Type B pancreatic cell (in vitro differentiated cells): ENCODE results near the gene ANK2. TPM values are rescaled to one million over a fixed set of nuclear protein-coding genes. Genes with fewer than 3 reads are reported as not detected.

Experiments
- DNase-seq: peaks from one replicate; pipeline ENCODE4 v3.0.0; 2021; ENCODE audit warnings: mixed read lengths; ENCODE audit not compliant: unreplicated experiment; ENCODE audit errors: extremely low spot score
- H3K27ac Mint-ChIP-seq: 2 replicates; pipeline ENCODE4 v1.8.0; 2021; ENCODE audit warnings: mild to moderate bottlenecking, mixed read lengths
- H3K27me3 Mint-ChIP-seq: 2 replicates; pipeline ENCODE4 v1.8.0; 2021; ENCODE audit warnings: mixed read lengths
- H3K36me3 Mint-ChIP-seq: 2 replicates; pipeline ENCODE4 v1.8.0; 2021; ENCODE audit warnings: mixed read lengths
- H3K4me1 Mint-ChIP-seq: one replicate; pipeline ENCODE4 v1.8.0; 2021; ENCODE audit warnings: mixed read lengths; ENCODE audit not compliant: unreplicated experiment
- H3K4me3 Mint-ChIP-seq: 2 replicates; pipeline ENCODE4 v1.8.0; 2021; ENCODE audit warnings: mild to moderate bottlenecking, mixed read lengths
- H3K9me3 Mint-ChIP-seq: 2 replicates; pipeline ENCODE4 v1.8.0; 2021; ENCODE audit warnings: mixed read lengths
- total RNA-seq: library from RNA; stranded (reverse); gene quantifications from 2 replicates; pipeline ENCODE4 v1.2.1, GENCODE V29; 2021; ENCODE audit warnings: low replicate concordance
- TF ChIP-seq, protein P1 (sequence below): fragments of 200-600 bp; sonication (generic); conservative IDR thresholded peaks from 2 replicates; pipeline ENCODE4 v1.5.0; 2021; ENCODE audit warnings: antibody characterized with exemption, mild to moderate bottlenecking

The ANK2 gene
- total RNA-seq, 1 donor from 2014 or later, result 27.7 TPM

DNA sequence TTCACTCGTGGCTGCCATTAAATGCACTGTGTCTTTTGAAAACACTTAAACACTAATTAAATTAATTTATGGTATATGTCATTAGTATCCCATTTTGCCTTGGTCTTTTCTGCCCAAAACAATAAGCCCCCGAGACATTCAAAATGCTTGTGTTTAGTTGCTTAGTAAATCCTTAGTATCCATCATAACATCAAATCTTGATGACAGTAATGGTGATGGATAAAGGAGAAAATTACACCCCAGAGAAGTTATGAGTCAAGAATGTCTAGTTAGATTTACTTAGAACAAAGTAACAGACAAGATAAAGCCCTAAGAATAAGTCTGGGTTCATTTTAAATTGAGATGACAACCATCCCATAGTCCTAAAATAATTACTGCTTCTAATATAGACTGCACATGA is 21.3 kb downstream of the ANK2 start:
- no peaks in the 10 kb centered on the region for H3K9me3 Mint-ChIP-seq
- DNase-seq, result no peak
- H3K4me3 Mint-ChIP-seq, result no peak overlapping the region
- H3K4me1 Mint-ChIP-seq, result peaks cover 8% of the 10 kb centered on the region
- no peaks in the 10 kb centered on the region for H3K36me3 Mint-ChIP-seq
- TF ChIP-seq, protein P1, sequence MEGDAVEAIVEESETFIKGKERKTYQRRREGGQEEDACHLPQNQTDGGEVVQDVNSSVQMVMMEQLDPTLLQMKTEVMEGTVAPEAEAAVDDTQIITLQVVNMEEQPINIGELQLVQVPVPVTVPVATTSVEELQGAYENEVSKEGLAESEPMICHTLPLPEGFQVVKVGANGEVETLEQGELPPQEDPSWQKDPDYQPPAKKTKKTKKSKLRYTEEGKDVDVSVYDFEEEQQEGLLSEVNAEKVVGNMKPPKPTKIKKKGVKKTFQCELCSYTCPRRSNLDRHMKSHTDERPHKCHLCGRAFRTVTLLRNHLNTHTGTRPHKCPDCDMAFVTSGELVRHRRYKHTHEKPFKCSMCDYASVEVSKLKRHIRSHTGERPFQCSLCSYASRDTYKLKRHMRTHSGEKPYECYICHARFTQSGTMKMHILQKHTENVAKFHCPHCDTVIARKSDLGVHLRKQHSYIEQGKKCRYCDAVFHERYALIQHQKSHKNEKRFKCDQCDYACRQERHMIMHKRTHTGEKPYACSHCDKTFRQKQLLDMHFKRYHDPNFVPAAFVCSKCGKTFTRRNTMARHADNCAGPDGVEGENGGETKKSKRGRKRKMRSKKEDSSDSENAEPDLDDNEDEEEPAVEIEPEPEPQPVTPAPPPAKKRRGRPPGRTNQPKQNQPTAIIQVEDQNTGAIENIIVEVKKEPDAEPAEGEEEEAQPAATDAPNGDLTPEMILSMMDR, result no peak
- peaks cover 66% of the 10 kb centered on the region for H3K27me3 Mint-ChIP-seq
- no peak overlapping the region for H3K27ac Mint-ChIP-seq

- Mint-ChIP-seq H3K4me1 (peaks cover 8% of the 10 kb centered on the region), H3K27ac (no peak overlapping the region), H3K4me3 (no peak overlapping the region), H3K9me3 (no peaks in the 10 kb centered on the region), H3K27me3 (peaks cover 67% of the 10 kb centered on the region), H3K36me3 (no peaks in the 10 kb centered on the region)
- no peak for DNase-seq
- TF ChIP-seq, protein P1, result no peak
Measured at GRCh38 chr4:113071274-113071673, 21.8 kb downstream of the ANK2 start.

GRCh38 chr4:113071805-113072204 is 22.4 kb downstream of the ANK2 start:
- H3K9me3 Mint-ChIP-seq, result no peaks in the 10 kb centered on the region
- peaks cover 62% of the 10 kb centered on the region for H3K27me3 Mint-ChIP-seq
- H3K36me3 Mint-ChIP-seq, result no peaks in the 10 kb centered on the region
- TF ChIP-seq, protein P1, result no peak
- peaks cover 8% of the 10 kb centered on the region for H3K4me1 Mint-ChIP-seq
- no peak for DNase-seq
- no peak overlapping the region for H3K27ac Mint-ChIP-seq
- H3K4me3 Mint-ChIP-seq, result no peak overlapping the region

GRCh38 chr4:113073451-113074005 is 24.1 kb downstream of the ANK2 start:
- no peak overlapping the region for H3K4me3 Mint-ChIP-seq
- H3K27me3 Mint-ChIP-seq, result peaks cover 47% of the 10 kb centered on the region
- no peak overlapping the region for H3K27ac Mint-ChIP-seq
- no peaks in the 10 kb centered on the region for H3K9me3 Mint-ChIP-seq
- no peaks in the 10 kb centered on the region for H3K36me3 Mint-ChIP-seq
- TF ChIP-seq, protein P1, result no peak
- peaks cover 14% of the 10 kb centered on the region for H3K4me1 Mint-ChIP-seq
- no peak for DNase-seq

DNA sequence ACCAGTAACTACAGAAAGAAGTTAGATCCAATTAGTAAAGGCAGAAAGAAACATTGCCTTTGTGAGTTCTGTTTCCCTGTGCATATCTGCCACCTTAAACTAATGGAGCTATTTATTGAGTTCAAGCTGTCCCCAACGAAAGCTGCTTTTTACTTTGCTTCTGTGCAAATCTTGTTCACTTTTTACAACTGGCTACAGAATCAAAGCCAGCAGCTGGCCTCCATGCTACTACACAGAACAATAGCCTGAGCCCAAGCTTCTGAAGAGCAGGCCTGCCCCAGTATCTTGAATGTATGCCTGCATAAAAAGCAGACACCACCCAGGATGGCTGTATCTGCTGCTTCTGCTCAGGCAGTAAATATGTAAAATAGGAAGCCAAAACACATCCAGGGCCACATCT is 28.1 kb downstream of the ANK2 start:
- Mint-ChIP-seq H3K4me3 (no peak overlapping the region), H3K9me3 (no peaks in the 10 kb centered on the region), H3K27me3 (peaks cover 11% of the 10 kb centered on the region), H3K27ac (no peak overlapping the region), H3K4me1 (peaks cover 9% of the 10 kb centered on the region), H3K36me3 (no peaks in the 10 kb centered on the region)
- DNase-seq, result no peak
- TF ChIP-seq, protein P1, result no peak

- Mint-ChIP-seq H3K4me3 (no peak overlapping the region), H3K27me3 (peaks cover 11% of the 10 kb centered on the region), H3K9me3 (no peaks in the 10 kb centered on the region), H3K27ac (no peak overlapping the region), H3K4me1 (peaks cover 9% of the 10 kb centered on the region), H3K36me3 (no peaks in the 10 kb centered on the region)
- TF ChIP-seq, protein P1, result no peak
- DNase-seq, result no peak
Measured at GRCh38 chr4:113078066-113078465, 28.6 kb downstream of the ANK2 start.
